Cardiac fibroblast (primary cell): ENCODE data around the gene OTOS.

Experiments
- DNase-seq, 2 donors: peaks; one replicate each; pipeline versions ENCODE4 v3.0.0 to v3.0.0-alpha.2; 2010; ENCODE audit warnings: low read depth in 2 of 2
- H3K4me3 ChIP-seq, 2 donors: replicated peaks in 1 of 2; 1 replicate in 1 of 2; 2 replicates in 1 of 2; pipeline ENCODE4 v1.5.1; 2011; ENCODE audit warnings: low read depth in 2 of 2, low read length in 2 of 2, mild to moderate bottlenecking in 2 of 2, moderate library complexity in 1 of 2
- TF ChIP-seq, protein P1 (sequence below): IDR thresholded peaks from one replicate; pipeline ENCODE4 v1.5.1; 2011; ENCODE audit warnings: low read depth, mild to moderate bottlenecking, low read length, inconsistent platforms

OTOS gene

DNA sequence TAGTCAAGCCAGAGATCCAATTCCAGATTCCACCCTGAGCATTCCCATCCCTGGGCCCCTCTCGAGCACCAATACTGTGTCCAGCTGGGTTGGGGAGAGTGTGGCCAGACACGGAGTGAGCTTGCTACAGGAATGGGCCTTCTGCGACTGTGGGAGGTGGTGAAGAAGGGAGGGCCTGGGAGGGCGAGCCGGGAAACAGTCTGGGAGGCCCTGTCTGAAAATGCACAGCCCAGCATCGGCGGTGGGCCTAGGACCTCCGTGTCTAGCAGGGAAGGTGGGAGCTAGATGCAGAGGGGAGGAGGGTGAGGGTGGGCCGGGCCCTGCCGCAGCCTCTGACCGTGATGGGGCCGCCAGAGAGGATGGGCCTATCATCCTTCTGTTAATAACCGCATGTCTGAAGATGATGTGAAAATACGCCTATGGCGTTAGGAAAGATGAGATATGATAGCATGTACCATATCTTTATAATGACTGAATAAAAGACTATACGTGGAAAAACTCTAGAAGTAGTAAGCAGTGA lies 1.9 kb upstream of the OTOS start:
- no peak for DNase-seq
- H3K4me3 ChIP-seq: no peak overlapping the region
- TF ChIP-seq, protein P1, sequence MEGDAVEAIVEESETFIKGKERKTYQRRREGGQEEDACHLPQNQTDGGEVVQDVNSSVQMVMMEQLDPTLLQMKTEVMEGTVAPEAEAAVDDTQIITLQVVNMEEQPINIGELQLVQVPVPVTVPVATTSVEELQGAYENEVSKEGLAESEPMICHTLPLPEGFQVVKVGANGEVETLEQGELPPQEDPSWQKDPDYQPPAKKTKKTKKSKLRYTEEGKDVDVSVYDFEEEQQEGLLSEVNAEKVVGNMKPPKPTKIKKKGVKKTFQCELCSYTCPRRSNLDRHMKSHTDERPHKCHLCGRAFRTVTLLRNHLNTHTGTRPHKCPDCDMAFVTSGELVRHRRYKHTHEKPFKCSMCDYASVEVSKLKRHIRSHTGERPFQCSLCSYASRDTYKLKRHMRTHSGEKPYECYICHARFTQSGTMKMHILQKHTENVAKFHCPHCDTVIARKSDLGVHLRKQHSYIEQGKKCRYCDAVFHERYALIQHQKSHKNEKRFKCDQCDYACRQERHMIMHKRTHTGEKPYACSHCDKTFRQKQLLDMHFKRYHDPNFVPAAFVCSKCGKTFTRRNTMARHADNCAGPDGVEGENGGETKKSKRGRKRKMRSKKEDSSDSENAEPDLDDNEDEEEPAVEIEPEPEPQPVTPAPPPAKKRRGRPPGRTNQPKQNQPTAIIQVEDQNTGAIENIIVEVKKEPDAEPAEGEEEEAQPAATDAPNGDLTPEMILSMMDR: no peak

DNA sequence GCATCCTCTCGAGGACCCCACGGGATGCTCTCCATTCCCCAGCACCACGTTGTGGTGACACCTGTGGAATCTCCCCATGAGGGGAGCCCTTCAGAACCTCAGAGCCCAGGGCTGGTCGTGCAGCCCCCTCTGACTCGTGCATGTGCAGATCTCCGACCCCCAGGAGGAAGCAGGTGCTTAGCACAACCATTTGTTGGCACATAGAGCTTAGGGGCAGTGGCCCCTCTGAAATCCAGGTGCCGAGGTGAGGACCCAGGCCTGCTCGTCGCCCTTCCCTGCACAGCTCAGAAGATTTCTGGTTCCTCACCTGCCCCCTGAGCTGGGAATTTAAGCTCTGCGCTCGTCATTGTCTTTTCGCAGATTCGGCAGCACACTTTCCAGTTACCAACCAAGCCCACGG lies 1.3 kb upstream of the OTOS start:
- TF ChIP-seq, protein P1: no peak
- DNase-seq: no peak
- no peak overlapping the region for H3K4me3 ChIP-seq

DNA sequence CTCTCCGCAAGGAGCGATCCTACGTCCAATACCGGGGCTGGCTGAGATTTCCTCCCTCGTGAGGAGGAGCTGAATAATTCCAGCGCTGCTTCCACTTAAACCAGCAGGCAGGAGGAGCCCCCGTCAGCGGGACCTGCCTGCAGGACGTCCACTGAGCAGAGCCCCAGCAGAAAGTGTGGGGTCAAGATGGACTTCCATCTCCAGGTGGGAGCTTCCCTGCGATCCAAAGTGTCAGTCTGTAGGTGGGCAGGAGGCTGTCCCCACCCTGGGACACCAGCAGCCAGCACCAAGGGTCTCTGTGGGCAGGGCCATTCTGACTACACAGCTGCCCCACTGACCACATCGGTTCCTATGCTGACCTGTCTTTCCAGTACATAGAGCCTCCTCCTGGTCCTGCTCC lies 462 bp upstream of the OTOS start:
- no peak for DNase-seq
- no peak overlapping the region for H3K4me3 ChIP-seq
- TF ChIP-seq, protein P1: no peak

DNA sequence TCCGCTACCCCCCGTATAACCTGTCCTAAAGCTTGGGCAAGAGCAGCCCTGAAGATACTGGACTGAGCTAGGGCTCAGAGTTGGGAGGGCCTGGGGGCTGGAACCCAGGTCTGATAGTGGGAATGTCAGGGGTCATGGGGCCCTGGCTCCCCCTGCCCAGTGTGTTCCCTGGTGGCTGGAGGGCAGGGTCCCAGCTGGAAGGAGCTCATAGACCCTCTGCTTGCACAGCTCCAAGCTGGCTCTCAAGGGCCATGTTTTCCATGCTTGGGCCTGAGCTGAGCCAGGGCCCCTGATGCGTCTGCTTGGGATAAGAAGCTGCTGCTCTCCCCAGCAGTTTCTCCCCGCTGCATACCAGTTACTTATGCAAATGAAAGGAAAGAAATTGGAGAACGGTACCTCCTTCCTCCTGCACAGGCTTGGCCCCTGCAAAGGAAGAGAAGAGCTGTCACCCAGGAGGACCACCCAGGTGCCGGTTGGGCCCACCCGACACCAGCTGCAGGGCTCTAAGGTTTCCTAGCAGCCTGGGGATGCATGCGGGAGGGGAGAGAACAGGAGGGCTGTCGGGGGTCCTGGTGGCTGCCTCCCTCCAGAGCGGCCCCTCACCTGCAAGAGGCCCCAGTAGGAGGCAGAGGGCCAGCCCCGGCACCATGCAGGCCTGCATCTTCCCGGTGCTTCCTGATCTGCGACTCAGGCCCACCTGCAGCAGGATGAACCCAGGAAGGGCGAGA lies 628 bp downstream of the OTOS start:
- TF ChIP-seq, protein P1: no peak
- no peak for DNase-seq

DNA sequence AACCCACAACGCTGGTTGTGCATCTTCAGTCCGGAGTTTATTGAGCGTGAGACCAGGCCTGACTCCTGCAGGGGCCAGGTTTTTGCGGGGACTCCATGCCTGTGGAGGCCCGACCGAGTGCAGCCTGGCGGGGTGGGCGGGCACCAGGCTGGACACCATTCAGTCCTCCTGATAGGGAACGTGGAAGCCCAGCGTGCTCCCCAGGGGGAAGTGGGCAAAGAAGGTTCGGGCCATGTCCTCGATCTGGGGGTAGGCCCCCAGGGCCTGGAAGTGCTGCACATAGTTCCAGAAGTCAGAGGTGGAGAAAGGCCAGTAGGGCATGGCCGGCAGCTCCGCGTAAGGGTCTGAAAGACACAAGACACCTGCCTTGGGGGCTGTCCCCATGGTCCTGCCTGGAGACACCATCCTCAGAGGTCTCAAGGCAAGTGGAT lies 1.4 kb downstream of the OTOS start:
- TF ChIP-seq, protein P1: no peak
- no peak overlapping the region for H3K4me3 ChIP-seq
- no peak for DNase-seq

More for the DNA sequence above, 628 bp downstream of the OTOS start:
- no peak overlapping the region for H3K4me3 ChIP-seq

DNA sequence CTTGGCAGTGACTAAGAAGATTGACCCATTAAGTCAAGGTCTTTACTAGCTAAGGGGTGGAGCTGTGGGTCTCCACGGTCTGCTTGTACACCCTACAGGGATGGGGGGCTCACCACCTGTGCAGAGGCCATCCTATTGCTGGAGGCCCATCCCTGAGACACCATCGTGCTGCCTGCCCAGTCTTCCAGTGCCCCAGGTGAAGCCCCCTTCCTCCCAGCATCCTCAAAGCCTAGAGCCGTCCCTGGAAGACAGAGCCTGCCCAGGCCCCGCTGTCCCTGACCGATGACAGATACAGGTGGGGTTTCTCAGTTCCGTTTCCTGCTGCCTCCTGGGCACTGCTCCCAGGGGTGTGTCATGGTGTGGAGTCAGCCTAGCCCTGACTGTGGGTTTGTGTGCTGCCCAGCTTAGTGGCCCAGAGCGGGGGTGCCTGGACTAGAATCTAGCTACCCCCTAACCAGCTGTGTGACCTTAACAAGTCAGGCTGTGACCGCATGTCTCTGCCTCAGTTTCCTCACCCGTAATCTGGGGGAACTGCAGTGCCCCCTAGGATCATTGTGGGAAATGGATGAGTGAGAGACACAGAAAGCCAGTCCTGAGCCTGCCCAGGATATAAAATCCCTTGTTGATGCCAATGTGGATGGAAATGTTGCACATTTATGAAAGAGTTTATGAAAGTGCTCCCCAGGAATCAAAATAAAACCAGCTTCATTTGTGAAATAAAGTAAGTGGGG lies 2.0 kb downstream of the OTOS start:
- no peak overlapping the region for H3K4me3 ChIP-seq
- DNase-seq: peak in 1 of 2 donors; percentile 27
- TF ChIP-seq, protein P1: no peak
